ENCODE results near the gene PRKCH. TPM values are rescaled to one million over a fixed set of nuclear protein-coding genes. Genes with fewer than 3 reads are reported as not detected.
A peak's percentile ranks its signal among the peaks of the same experiment; 100 is the strongest.

PRKCH gene
- total and polyA plus RNA-seq, 2 donors (not counting 3 experiments of a cell fraction or from before 2014, with no cell fraction given) = 97.7 to 103 TPM

DNA sequence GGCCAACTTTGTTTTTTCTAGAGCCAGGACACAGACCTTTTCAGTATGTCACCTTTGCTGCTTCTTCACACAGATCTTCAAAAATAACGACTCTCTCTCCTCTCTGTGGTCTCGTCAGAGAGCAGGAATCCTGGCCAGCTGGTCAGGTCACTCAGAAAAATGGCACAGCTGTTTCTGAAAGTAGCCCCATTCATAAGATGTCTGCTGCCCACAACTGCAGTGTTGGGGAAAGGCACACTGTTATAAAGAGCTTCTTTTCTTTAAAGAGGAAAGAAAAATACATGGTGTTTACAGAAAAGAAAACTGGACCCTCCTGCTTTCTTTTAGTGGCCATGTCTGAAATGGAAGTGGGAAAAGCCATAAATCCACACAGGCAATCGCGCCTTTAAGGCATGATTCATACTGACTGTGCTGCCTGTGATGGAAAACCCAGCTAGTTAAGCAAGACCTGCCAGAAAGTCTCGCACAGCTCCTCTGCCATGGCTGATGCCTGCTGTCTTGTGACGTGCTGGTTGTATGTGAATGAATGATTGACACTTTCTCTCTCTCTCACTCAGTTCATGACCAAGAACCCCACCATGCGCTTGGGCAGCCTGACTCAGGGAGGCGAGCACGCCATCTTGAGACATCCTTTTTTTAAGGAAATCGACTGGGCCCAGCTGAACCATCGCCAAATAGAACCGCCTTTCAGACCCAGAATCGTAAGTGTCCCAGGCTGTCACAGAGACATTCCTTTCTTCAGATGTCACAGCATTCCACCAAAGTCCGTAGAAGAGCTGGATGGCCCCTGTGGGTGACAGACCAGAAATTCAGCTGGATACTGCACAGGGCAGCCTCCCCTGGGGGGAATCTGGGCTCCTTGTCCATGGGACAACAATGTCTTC, 226.0 kb downstream of the PRKCH start:
- ChIA-PET CTCF (interaction anchor here (0.7 to 2.0 kb wide), 9 partner anchors 8 to 290 kb away, joined by 3 to 9 read pairs (median 3); no protein-coding TSS in a partner anchor), POLR2A (interaction anchor here (0.6 kb wide), 1 partner anchor 204 kb away, joined by 4 read pairs; no protein-coding TSS in a partner anchor)
- intact Hi-C loops (cut with micrococcal nuclease) (no loop called here), dilution Hi-C loops (cut with MboI; ENCODE audit: extremely low pct_ligation_motif_present, low sequenced_read_pairs) (no loop called here)
- no peaks in the 10 kb centered on the region for H4K20me1 ChIP-seq (replicated peaks; ENCODE audit: control insufficient read depth, extremely low read depth, insufficient read depth, low read length)
- H3K36me3 ChIP-seq (ENCODE audit: control insufficient read depth in 2 of 2, extremely low read depth in 1 of 2, insufficient read depth in 2 of 2, low read length in 2 of 2) = peaks cover 13 to 30% of the 10 kb centered on the region in 2 experiments
- no TSS peak for BruUV-seq (replicated peaks)
- TF ChIP-seq FOS (IDR thresholded peaks at IDR 0.05; ENCODE audit: borderline replicate concordance, insufficient read depth, low read length) (no peak), GATA2 (IDR thresholded peaks at IDR 0.05; ENCODE audit: insufficient read depth, insufficient read length, low read depth, low read length) (no peak), EZH2 (IDR thresholded peaks at IDR 0.05; ENCODE audit: borderline replicate concordance, low read depth, low read length, severe bottlenecking) (no peak), JUN (IDR thresholded peaks at IDR 0.05; ENCODE audit: borderline replicate concordance, insufficient read depth, insufficient read length, low read depth) (no peak), MYC (IDR thresholded peaks at IDR 0.05; ENCODE audit: low read depth, low read length) (no peak), POLR2AphosphoS5 (IDR thresholded peaks at IDR 0.05; ENCODE audit: insufficient read depth, low read depth, low read length) (no peak), POLR2A (IDR thresholded peaks at IDR 0.05; ENCODE audit: low read depth, low read length) (no peak)
- TF ChIP-seq, protein P1, sequence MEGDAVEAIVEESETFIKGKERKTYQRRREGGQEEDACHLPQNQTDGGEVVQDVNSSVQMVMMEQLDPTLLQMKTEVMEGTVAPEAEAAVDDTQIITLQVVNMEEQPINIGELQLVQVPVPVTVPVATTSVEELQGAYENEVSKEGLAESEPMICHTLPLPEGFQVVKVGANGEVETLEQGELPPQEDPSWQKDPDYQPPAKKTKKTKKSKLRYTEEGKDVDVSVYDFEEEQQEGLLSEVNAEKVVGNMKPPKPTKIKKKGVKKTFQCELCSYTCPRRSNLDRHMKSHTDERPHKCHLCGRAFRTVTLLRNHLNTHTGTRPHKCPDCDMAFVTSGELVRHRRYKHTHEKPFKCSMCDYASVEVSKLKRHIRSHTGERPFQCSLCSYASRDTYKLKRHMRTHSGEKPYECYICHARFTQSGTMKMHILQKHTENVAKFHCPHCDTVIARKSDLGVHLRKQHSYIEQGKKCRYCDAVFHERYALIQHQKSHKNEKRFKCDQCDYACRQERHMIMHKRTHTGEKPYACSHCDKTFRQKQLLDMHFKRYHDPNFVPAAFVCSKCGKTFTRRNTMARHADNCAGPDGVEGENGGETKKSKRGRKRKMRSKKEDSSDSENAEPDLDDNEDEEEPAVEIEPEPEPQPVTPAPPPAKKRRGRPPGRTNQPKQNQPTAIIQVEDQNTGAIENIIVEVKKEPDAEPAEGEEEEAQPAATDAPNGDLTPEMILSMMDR (IDR thresholded peaks at IDR 0.05; ENCODE audit: extremely low read depth in 1 of 2, insufficient read depth in 1 of 2, low read depth in 1 of 2, low read length in 2 of 2) = no peak
- TF ChIP-seq, protein P2, sequence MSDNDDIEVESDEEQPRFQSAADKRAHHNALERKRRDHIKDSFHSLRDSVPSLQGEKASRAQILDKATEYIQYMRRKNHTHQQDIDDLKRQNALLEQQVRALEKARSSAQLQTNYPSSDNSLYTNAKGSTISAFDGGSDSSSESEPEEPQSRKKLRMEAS (IDR thresholded peaks at IDR 0.05; ENCODE audit: insufficient read depth, insufficient read length) = no peak
- H3K9me1 ChIP-seq (replicated peaks; ENCODE audit: control insufficient read depth, extremely low read depth, insufficient read depth, low read length) = no peaks in the 10 kb centered on the region
- H3K4me1 ChIP-seq (ENCODE audit: control insufficient read depth, extremely low read depth, insufficient read depth, low read length) = no peaks in the 10 kb centered on the region
- H3K9ac ChIP-seq (replicated peaks; ENCODE audit: extremely low read depth, insufficient read depth, low read length) = no peak overlapping the region
- H3K4me2 ChIP-seq (ENCODE audit: insufficient read depth, low read length) = no peak overlapping the region
- DNase-seq (ENCODE audit: low read depth, low spot score) (peak; percentile 60), FAIRE-seq (peak; percentile 15)
- H3K27me3 ChIP-seq (ENCODE audit: control insufficient read depth in 2 of 2, insufficient read depth in 2 of 2, low read length in 2 of 2) = no peaks in the 10 kb centered on the region
- H3K9me3 ChIP-seq (replicated peaks; ENCODE audit: control insufficient read depth, insufficient read depth, low read length) = no peaks in the 10 kb centered on the region
- no peaks in the 10 kb centered on the region for H3K79me2 ChIP-seq (ENCODE audit: control insufficient read depth, insufficient read depth, low read length)
- H3K4me3 ChIP-seq (replicated peaks in 1 of 3; ENCODE audit: insufficient read depth in 1 of 3, low read depth in 1 of 3, low read length in 3 of 3) = no peak overlapping the region
- H3K27ac ChIP-seq (ENCODE audit: insufficient read depth, low read depth, low read length) = no peak overlapping the region
- no peak overlapping the region for H2AFZ ChIP-seq (ENCODE audit: low read depth, low read length)
